H1 (cell line): ENCODE measurements around the gene ULBP1. TPM values are rescaled to one million over a fixed set of nuclear protein-coding genes. Genes with fewer than 3 reads are reported as not detected.

Experiments used
- ATF3 ChIP-seq: IDR thresholded peaks from 2 replicates; pipeline ENCODE4 v1.6.1; 2011; ENCODE audit warnings: low read depth, mild to moderate bottlenecking, low read length; ENCODE audit not compliant: insufficient read depth
- BRCA1 ChIP-seq: IDR thresholded peaks from 2 replicates; pipeline ENCODE4 v1.6.1; 2012; ENCODE audit warnings: low read depth, low read length, improper control_type of control experiment
- CBX5 ChIP-seq: fragments of 300-800, 300-1000 bp; sonication (generic); IDR thresholded peaks from 2 replicates; pipeline ENCODE4 v1.7.1; 2016; ENCODE audit warnings: antibody characterized with exemption, low read length, low read depth
- CTBP2 ChIP-seq: IDR thresholded peaks from 2 replicates; pipeline ENCODE4 v1.7.0; 2011; ENCODE audit warnings: borderline replicate concordance, mild to moderate bottlenecking, moderate library complexity, mixed read lengths, low read length; ENCODE audit not compliant: insufficient read depth, insufficient read length
- E2F6 ChIP-seq: IDR thresholded peaks from 2 replicates; pipeline ENCODE4 v1.6.1; 2012; ENCODE audit warnings: inconsistent platforms
- EGR1 ChIP-seq: IDR thresholded peaks from 2 replicates; pipeline ENCODE4 v1.6.1; 2011; ENCODE audit warnings: low read depth, low read length, borderline replicate concordance
- EP300 ChIP-seq, 2 experiments: IDR thresholded peaks; 1 replicate in 1 of 2; 2 replicates in 1 of 2; pipeline ENCODE4 v1.6.1; 2011 to 2012; ENCODE audit warnings: low read depth in 2 of 2, low read length in 2 of 2, mild to moderate bottlenecking in 2 of 2, borderline replicate concordance in 1 of 2, inconsistent platforms in 1 of 2, moderate library complexity in 1 of 2
- EZH2 ChIP-seq: fragments of 200-600 bp; sonication (generic); IDR thresholded peaks from 2 replicates; pipeline ENCODE4 v1.7.1; 2012; ENCODE audit warnings: low read depth, mild to moderate bottlenecking, moderate library complexity, low read length, inconsistent platforms; ENCODE audit not compliant: severe bottlenecking
- KDM1A ChIP-seq: fragments of 200-600, 300-600 bp; sonication (generic); IDR thresholded peaks from 2 replicates; pipeline ENCODE4 v1.7.1; 2016; ENCODE audit warnings: mild to moderate bottlenecking, low read length, borderline replicate concordance
- KDM4A ChIP-seq: IDR thresholded peaks from one replicate; pipeline ENCODE4 v1.7.1; 2012; ENCODE audit warnings: low read depth, mild to moderate bottlenecking, moderate library complexity, low read length, inconsistent platforms; ENCODE audit not compliant: severe bottlenecking
- POU5F1 ChIP-seq: IDR thresholded peaks from 2 replicates; pipeline ENCODE4 v1.6.1; 2011; ENCODE audit warnings: low read depth, mild to moderate bottlenecking, low read length, moderate library complexity
- RFX5 ChIP-seq: IDR thresholded peaks from 2 replicates; pipeline ENCODE4 v1.6.1; 2011; ENCODE audit warnings: low read depth, low read length, improper control_type of control experiment, borderline replicate concordance
- RXRA ChIP-seq: IDR thresholded peaks from 2 replicates; pipeline ENCODE4 v1.6.1; 2011; ENCODE audit warnings: low read depth, mild to moderate bottlenecking, low read length, moderate library complexity; ENCODE audit not compliant: insufficient read depth
- SIN3A ChIP-seq, 2 experiments: IDR thresholded peaks in 1 of 2; conservative IDR thresholded peaks in 1 of 2; 2 replicates each; pipeline ENCODE4 v1.6.1; 2011 to 2012; ENCODE audit warnings: low read length in 2 of 2, improper control_type of control experiment in 1 of 2, low read depth in 1 of 2, mild to moderate bottlenecking in 1 of 2
- SIRT6 ChIP-seq: IDR thresholded peaks from one replicate; pipeline ENCODE4 v1.7.1; 2012; ENCODE audit warnings: low read length, inconsistent platforms
- SIX5 ChIP-seq: IDR thresholded peaks from 2 replicates; pipeline ENCODE4 v1.6.1; 2011; ENCODE audit warnings: mild to moderate bottlenecking, low read depth, low read length
- SUZ12 ChIP-seq: fragments of 200-600 bp; sonication (generic); IDR thresholded peaks from 2 replicates; pipeline ENCODE4 v1.6.1; 2012; ENCODE audit warnings: mild to moderate bottlenecking, inconsistent platforms, low read length, moderate library complexity, mixed read lengths
- polyA plus RNA-seq, 7 experiments: library from polyadenylated mRNA; depleted of rRNA in 3 of 7; stranded (reverse) in 5 of 7; unstranded in 2 of 7; fragments of >200 nt in 5 of 7; fragments of 200-250 nt in 2 of 7; gene quantifications; 1 replicate in 5 of 7; 2 replicates in 1 of 7; 4 replicates in 1 of 7; pipeline versions ENCODE4 v1.2.1 to v1.2.3, GENCODE V29; 2011 to 2013; ENCODE audit warnings: missing spikeins in 2 of 7, mixed read lengths in 2 of 7
- total RNA-seq: library from RNA; stranded (reverse); fragmentation: NEBNext Ultra II Directional; extraction: Animal tissue kit (Norgen Biotek cat#: 25700); gene quantifications from 2 replicates; pipeline ENCODE4 v1.2.1, GENCODE V29; 2021
- TF ChIP-seq, protein P1 (sequence below): IDR thresholded peaks from 2 replicates; pipeline ENCODE4 v1.6.1; 2012; ENCODE audit warnings: low read length, inconsistent platforms
- TF ChIP-seq, protein P2 (sequence below): IDR thresholded peaks from 2 replicates; pipeline ENCODE4 v1.6.1; 2011; ENCODE audit warnings: low read length, improper control_type of control experiment

Gene ULBP1
- total and polyA plus RNA-seq, 2 of the 8 experiments (the other 6 are each of a cell fraction or from before 2014, with no cell fraction given), result 0.32 to 0.60 TPM

- TF ChIP-seq ATF3, result no peak
- TF ChIP-seq, protein P1, sequence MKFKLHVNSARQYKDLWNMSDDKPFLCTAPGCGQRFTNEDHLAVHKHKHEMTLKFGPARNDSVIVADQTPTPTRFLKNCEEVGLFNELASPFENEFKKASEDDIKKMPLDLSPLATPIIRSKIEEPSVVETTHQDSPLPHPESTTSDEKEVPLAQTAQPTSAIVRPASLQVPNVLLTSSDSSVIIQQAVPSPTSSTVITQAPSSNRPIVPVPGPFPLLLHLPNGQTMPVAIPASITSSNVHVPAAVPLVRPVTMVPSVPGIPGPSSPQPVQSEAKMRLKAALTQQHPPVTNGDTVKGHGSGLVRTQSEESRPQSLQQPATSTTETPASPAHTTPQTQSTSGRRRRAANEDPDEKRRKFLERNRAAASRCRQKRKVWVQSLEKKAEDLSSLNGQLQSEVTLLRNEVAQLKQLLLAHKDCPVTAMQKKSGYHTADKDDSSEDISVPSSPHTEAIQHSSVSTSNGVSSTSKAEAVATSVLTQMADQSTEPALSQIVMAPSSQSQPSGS, result no peak
- TF ChIP-seq SIN3A (conservative IDR thresholded peaks at IDR 0.05 in 1 of 2, IDR thresholded peaks at IDR 0.05 in 1 of 2; ENCODE audit: low read depth in 1 of 2, low read length in 2 of 2), result 0 out of 4 replicates have a peak, but pooled peaks of 1 of the 2 experiments have one; percentile 52
- TF ChIP-seq E2F6, result no peak
- TF ChIP-seq EP300 (IDR thresholded peaks at IDR 0.05; ENCODE audit: borderline replicate concordance in 1 of 2, low read depth in 2 of 2, low read length in 2 of 2), result no peak
- TF ChIP-seq KDM4A, result peak; percentile 97
- no peak for TF ChIP-seq RXRA
- TF ChIP-seq BRCA1, result no peak
- TF ChIP-seq SIRT6, result no peak
- no peak for TF ChIP-seq EZH2
- TF ChIP-seq SUZ12, result no peak
- TF ChIP-seq CBX5, result no peak
- no peak for TF ChIP-seq POU5F1
- no peak for TF ChIP-seq RFX5
- no peak for TF ChIP-seq KDM1A
- TF ChIP-seq, protein P2, sequence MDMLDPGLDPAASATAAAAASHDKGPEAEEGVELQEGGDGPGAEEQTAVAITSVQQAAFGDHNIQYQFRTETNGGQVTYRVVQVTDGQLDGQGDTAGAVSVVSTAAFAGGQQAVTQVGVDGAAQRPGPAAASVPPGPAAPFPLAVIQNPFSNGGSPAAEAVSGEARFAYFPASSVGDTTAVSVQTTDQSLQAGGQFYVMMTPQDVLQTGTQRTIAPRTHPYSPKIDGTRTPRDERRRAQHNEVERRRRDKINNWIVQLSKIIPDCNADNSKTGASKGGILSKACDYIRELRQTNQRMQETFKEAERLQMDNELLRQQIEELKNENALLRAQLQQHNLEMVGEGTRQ, result no peak
- TF ChIP-seq EGR1, result peak; percentile 39; the same call in 1 of the 2 replicates
- TF ChIP-seq SIX5, result no peak
- TF ChIP-seq CTBP2, result peak; percentile 43
Observed at GRCh38 chr6:149922642-149923326, 41.0 kb upstream of the ULBP1 start, which contains the start of gene RAET1G (continued).
